CD4-positive, alpha-beta T cell treated with Interleukin-4 for 4 hours (primary cell): ENCODE results near the gene HOXC12.
A peak's percentile ranks its signal among the peaks of the same experiment; 100 is the strongest.

ENCODE experiments used
- DNase-seq: peaks from one replicate; pipeline ENCODE4 v3.0.0-alpha.2; 2020

Gene HOXC12

DNA sequence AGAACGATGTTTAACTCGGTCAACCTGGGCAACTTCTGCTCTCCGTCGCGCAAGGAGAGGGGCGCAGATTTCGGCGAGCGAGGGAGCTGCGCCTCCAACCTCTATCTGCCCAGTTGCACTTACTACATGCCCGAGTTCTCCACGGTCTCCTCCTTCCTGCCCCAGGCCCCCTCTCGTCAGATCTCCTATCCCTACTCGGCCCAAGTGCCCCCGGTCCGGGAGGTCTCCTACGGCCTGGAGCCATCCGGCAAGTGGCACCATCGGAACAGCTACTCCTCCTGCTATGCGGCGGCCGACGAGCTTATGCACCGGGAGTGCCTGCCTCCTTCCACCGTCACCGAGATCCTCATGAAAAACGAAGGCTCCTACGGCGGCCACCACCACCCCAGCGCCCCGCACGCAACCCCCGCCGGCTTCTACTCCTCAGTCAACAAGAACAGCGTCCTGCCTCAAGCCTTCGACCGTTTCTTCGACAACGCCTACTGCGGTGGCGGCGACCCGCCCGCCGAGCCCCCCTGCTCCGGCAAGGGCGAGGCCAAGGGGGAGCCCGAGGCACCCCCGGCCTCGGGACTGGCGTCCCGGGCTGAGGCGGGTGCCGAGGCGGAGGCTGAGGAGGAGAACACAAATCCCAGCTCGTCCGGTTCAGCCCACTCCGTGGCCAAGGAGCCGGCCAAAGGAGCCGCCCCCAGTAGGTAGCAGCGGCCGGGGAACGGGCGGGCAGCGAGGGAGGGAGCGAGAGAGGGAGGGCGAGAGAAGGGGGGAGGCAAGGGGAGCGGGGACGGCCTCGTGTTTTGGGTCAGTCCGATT, 18.7 kb downstream of the HOXC12 start:
- no peak for DNase-seq

DNA sequence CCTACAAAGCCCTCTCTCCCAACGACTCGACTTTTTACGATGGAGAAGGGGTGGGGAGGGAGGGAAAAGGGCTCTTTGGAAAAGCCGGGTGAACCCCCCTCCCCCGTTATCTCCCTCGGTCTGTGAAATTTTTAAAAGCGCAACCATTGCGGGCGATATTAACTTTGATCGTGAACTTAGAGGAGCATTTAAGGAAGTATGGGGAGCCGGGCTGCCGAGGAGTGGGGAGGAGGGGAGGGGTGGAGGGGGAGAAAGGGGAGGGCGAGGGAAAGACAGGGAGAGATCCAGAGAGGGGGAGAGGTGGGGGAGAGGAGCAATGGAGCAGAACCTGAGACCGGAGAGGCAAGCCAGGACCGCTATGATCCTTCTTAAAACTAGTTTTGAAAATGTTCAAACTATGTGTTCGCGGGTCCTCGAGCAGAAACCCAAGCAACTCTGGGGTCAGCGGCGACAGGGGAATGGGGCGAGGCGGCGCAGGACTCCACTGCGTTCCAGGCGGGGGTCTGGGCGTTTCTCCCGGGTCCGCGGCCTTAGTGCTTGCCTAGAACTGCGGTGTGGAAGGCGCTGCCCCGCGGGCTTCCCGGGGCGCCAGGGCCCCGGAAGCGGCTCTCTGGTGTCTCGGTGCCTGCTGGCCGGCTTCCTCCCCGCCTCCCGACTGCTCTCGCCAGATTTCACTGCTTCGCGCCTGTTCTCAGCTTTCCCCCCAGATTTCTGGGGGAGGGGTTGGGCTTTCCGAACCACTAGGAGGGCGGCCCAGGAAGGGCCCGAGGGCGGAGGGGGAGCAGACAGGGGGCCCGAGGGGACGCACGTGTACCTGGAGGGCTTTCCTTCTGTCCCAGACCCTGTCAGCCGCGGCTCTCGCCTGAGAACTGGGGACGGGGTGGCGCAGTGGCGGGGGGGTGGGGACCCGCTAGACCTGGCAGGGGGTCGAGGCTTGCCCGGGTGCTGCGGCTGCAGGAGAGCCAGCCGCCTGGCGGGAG, 19.7 kb downstream of the HOXC12 start, which contains the start of gene HOTAIR:
Gene HOTAIR, minus strand, starts transcription at position 871 of the 980 bp plus-strand sequence.
- DNase-seq: peak; percentile 21

DNA sequence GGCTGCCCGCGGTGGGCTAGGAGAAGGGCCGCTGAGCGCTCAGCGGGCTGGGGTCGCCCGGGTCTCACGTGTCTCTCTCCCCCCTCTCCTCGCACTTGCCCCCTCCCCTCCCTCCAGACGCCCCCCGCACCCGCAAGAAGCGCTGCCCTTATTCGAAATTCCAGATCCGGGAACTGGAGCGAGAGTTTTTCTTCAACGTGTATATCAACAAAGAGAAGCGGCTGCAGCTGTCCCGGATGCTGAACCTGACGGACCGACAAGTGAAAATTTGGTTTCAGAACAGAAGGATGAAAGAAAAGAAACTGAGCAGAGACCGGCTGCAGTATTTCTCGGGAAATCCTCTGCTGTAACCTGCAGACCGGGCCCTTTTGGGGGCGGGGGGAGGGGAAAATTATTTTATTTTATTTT, 20.4 kb downstream of the HOXC12 start:
- no peak for DNase-seq

DNA sequence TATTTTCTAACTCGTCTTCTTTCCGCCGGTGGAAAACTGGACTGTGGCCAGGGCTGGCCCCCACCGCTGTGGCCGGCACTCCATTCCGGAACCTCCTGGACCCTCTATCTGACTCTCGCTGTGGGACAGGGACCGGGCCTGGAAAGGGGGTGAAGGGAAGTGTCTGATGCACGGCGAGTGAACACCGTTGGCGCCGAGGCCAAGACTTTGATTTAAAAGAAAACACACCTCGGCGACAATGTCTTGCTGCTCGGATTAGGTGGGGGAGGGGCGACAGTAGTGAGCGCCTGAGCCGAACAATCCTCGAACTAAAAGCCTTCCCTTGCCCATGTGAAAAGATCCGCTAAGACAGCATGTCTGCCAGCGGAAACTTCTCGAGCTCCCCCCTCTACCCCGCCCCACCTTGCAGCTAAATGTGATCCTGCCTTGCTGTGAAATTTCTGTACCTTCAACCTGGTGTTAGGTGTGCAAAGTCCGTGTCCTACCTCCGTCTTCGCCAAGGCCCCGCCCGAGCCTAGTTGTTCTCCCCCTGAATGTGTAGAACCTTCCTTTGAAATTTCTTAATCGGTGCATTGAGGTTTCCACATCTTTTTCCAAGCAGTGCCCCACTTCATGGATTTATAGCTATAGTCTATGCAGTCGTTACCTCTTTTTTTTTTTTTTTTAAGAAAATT, 20.9 kb downstream of the HOXC12 start:
- no peak for DNase-seq

DNA sequence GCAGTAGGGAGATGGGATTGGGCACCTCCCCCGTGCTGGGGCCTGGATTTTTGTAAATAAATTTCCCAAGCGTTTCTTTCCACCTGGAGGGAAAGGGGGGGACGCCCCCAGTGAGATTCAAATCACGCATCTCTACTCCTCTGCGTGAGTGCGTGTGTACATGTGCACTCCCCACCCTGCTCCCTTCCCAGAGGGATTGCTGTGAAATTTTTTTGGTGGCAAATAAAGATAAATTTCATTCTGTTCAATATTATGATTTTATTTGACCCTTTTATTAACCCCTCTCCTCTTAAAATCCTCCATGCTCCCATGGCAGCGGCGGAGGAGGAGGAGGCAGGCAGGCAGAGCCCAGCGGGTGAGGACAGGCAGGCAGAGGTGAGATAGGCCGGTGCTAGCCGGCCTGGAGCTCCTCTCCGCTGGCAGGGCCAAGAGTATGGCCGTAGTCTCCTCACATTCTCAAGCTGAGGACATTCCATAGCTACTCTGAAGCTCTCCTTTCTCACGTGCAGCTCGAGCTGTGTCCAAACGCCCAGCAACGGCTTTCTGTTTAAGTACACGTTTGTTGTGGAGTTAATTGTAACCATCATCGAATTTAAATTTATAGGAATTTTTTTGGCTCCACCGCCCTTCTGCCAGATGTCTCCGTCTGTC, 21.6 kb downstream of the HOXC12 start:
- DNase-seq: no peak

DNA sequence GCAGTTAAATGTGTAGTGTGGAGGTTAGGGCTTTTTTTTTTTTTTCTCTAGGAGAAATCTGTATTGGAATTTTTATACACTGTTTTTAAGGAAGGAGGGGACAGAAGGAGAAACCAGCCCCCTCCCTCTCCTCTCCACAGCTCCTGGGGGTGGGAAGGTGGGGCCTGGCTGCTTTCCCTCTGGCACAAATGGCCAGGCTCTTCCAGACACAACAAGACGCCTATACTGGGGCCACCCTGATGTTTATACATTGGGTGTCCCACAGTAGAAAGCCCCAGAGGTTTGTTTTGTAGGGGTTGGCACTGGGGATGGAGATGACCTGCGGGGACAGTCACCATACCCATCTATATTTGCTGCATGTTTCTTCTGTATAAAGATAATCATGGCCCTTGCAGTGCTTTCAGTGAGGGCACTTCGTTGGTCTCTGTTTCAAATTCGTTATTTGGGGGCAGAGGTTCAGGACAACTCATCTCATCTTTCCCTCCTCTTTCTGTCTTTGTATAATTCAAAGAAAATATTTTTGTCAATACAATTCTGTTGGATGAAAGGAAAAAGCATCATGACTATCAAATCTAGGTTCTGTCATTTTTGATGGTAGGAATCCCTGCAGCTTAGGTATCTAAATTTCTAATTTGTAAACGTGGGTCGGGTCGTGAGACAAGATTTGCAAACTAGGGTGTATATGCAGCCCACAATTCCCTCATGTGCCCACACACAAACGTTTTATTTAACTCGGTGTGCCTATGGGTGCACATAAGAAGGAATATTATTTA, 22.3 kb downstream of the HOXC12 start:
- DNase-seq: no peak

DNA sequence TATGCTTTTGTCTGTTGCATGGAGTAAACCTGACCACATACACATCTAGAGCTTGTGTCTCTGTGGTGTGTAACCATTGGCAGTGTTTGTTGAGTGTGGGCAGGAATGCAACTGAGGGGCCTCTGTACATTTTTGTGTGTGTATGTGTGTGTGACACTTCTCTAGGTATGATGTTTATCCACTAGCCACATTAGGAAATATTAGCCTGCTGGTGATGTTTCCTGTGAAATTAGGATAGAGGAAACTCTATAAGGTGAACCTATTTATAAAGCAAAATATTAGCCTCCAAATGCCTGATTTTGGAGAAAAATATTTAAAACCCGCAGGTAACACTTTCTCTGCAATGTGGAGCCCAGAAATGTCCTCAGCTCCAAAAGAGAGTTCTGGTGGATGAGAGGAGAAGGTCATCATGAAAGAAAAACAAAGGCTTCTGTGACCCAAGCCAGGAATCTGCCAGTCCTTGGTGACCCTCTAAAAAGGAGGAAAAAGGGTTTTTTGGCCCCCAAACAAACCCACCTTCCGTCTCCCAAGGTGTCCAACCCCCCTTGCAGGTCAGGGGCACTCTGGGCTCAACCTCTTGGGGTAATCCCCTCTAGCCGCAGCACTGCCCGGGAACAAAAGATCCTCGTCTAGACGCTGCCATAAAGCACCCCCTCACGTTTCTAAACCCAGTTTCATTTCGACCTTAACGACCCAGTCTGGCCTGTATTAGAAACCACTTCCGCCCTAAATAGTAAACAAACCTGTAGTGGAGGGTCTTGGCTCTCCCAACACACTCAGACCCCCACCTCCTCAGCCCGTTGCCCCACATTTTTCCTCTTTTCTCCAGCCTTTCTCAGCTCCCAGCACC, 23.1 kb downstream of the HOXC12 start:
- DNase-seq: no peak

DNA sequence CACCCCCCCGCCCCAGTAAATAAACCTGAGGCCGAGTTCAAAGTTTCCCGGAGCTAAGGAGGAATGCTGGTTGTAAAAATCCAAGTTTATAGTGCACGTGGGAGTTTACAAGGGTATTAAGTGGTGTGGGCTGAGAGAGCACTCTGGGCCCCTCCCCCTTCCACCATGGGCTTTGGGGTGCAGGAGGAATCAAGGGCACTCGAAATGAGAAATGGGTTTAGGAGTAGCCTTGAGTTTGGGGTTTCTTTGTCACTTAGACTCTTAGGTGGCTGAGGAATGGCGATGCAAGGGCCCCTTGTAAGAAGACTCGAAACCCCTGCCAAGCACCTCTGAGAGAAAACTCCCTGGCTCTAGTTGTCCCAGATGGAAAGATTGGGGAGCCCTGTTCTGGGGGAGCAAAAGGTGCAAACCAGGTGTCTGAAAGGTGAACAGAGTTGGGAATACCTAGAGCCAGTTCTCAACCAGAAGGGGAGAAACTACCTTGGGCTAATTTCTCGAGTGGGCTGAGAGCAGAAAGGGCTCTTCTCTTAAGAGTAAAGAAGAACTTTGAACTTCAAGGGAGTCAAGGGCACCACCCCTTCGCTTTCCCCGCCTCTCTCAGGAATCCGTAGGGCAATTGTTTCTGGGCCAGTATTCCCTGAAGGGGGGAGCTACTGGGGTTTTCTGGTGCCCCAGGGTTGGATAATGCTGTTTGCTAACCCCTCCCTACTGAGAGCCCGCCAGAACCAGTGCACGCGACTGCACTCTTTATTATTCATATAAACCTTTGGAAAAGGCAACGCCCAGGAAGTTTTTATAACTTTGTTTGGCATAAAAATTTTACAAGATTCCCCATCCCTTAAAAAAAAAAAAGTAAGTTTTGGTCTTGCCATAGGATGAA, 24.0 kb downstream of the HOXC12 start:
- DNase-seq: no peak

DNA sequence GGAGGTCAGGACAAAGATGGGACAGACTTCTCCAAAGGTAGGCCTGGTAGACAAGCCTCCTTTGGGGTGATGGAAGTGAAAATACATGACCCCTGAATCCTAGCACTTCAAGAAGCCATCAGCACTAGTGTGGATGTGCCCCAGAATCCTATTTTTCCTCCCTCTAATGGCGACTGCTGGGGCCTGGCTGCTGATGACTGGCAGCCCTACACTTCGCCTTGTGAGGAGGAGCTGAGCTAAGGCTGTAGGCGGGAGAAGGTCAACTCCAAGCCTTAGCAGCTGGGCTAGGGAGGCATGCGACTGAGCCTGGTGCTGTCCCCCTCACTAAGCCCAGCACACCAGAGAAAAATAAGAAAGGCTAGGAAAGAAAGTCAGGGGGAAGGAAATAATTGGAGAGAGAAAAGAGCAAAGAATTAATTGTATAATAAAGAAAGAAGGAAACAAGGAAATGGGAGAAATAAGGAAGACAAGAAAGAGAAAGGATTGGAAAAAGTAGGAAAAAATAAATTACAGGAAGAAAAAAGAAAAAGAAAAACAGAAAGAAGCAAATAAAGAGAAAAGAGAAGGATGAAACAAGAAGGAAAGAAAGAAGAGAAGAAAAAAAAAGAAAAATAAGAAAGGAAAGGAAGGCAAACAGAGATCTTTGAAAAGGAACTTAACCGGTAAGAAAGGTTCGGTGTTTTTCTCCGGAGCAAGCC, 25.6 kb downstream of the HOXC12 start:
- DNase-seq: no peak

DNA sequence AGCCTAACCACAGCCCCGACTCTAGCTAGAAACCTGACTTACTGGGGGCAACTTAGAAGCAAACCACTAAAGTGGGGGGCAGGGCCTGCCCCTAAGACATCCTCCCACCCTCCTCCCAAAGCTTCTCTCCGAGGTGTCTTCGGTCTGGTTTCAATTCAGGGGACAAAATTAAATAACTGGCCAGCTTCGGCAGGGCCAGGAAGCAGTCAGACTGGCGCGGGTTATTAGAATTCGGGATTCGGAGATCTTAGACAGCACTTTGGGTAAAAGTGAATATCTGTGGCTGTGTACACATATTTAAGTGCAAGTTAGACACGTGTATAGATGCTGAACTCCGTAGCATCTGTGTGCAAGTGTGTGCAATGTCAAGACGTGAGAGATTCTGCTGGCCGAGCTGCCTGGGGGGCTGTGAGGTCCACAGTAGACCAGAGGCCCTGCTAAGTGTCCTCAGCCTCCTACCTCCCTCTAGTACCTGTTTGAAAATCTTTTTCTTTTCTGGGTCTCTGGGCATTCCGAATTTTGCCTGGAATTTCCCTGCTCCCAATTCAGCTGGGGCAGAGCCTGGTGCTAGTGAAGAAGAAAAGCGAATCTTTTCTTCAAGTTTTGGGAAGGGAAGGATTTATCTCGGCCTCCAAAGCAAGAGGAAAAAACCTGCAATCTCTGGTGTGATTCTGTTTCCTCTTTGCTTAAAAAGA, 26.2 kb downstream of the HOXC12 start:
- DNase-seq: no peak

DNA sequence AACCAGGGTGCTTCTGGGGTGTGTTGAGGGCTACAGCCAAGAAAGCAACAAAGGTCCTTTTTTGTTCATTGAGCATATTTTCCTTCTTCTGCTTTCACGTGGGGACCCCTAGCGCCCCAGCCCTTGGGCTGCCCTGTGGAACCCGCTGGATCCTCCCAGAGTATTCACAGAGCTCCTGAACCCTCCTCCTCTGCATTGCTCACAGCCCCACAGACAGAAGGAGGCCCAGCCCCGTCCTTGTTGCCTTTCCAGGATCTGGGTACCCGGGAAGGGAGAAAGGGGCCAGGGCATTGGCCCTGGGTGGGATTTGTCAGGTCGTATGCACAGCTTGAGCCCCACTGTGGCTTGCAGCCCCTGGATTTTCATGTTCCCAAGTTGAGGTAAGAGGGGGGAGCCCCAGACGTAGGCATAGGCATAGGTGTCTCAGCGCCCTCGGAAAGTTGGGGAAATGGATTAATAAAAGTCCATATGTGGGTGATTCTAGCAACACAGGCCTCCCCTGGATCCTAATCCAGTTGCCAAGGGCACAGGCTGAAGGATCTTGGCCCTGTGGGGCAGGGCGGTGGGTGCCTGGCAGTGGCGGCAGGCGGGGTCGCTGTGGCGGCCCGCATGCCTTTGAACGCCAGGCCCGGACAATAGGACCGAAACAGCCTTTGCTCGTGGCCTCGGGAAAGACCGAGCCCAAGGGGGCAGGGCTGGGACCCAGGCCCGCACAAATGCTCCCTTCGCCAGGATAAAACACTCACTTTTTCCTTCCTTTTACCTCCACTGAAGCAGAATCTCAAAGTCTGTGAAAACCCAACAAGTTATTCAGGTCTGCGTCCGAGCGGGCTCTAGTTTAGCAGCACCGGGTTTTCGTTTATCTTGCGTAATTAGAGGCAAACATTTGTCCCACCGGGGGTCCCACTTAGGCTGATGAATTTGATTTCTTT, 27.2 kb downstream of the HOXC12 start:
- no peak for DNase-seq

DNA sequence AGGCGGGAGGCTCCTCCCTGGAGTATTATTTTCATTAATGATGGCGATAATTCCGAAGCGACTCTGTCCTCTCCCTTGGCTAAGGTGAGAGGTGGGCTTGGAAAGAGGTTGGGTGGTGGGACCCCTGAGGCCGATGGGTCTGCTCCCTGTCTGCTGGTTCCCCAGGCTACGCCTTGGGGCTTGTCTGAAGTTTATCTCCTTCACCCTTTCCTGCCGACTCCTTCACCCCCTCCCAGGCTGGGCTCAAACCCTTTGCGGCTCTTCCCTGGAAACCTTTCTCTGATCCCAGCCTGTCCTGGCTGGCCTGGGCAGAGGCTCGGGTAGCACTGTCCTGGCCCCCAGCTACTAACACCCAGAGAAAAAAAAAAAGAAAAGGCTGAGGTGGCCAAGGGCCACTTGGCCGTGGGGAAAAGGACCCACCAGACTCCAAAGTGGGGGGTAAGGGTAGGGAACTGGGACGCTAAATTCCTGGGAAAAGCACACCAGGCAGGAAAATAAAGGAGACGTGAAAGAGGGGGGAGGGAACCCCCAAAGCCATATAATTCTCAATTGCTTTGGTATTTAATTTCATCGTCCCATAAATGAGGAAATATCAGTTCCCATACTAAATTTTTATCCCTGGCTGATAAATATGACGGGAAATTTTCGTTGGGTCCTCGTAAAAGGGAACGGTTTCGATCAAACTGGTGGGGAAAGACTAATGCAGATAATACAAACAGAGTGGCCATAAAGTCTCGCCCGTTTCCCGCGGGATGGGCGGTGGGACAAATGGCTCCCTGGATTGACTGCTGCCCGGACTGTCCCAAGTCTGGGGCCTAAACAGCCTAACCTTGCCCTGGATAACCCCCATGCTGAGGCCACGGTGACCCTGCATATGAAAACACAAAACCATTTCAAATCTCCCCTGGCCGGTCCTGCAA, 28.2 kb downstream of the HOXC12 start:
- DNase-seq: no peak

DNA sequence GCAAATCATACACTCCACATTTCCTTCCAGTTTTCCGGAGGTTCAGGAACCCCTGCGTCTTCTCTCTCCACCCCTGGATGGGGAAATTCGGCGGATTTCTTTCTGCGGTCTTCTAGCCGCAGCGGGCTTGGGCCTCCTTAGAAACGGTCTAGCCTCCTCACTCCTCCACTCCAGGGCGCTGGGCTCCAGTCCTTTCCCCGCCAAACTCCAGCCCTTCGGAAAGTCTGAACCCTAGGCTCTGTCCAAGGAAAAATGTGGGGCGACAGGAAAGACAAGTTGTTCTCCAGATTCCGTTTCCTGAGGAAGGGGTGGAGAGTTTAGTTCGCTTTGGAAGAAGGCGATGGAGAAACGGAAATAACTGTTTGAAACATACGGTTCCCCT, 28.9 kb downstream of the HOXC12 start:
- no peak for DNase-seq

DNA sequence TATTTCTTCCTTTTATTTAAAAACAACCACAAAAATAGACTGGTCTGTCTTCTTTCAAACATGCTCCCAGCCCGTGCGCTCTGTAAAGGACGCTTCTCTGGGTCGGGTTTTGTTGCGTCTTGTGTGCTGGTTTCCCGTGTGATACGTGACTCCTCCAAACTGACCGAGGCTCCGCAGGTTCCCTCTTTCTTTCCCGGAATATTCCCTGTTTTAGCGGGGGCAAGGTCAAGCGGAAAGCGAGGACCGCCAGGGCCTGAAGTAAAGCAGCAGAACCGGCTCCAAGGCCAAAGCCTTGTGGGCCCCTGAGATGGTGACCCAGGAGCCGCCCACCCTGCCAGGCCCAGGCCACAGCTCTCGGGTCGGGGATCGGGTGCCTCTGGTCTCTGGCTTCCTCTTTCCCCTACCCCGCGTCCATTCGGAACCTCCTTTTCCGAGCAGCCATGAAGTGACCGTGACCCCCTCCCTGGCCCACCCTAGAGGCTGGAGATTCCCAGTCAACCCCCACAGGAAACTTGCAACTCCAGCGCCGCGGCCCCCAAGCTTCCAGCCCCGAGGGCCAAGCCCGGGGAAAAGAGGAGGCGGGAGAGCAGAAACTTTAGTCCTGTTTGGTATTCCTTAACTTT, 29.4 kb downstream of the HOXC12 start:
- DNase-seq: no peak

DNA sequence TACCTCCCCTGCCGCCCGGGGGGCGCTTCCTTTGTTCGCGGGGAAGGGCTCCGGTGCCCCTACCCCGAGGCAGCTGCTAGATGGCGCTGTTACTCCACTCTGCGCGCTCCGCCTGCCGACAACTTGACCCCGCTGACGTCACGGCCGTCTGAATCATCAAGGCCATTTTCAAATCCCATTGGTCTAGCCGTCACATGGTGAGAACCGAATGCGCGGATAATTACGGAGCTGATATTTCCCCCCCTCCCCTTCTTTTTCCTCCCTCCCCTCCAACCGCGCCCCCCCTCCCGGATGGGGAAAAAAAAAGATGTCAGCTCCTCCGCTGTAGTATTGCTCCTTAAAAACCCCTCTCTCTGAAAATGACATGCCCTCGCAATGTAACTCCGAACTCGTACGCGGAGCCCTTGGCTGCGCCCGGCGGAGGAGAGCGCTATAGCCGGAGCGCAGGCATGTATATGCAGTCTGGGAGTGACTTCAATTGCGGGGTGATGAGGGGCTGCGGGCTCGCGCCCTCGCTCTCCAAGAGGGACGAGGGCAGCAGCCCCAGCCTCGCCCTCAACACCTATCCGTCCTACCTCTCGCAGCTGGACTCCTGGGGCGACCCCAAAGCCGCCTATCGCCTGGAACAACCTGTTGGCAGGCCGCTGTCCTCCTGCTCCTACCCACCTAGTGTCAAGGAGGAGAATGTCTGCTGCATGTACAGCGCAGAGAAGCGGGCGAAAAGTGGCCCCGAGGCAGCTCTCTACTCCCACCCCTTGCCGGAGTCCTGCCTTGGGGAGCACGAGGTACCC, 30.4 kb downstream of the HOXC12 start, which contains the start of gene HOXC10:
Gene HOXC10, plus strand, starts transcription at position 246 of the 791 bp plus-strand sequence. Its CDS starts 114 bp downstream, at position 360.
- DNase-seq: peak; percentile 58
